Measurements from ENCODE around the gene RGS16.

The RGS16 gene

DNA sequence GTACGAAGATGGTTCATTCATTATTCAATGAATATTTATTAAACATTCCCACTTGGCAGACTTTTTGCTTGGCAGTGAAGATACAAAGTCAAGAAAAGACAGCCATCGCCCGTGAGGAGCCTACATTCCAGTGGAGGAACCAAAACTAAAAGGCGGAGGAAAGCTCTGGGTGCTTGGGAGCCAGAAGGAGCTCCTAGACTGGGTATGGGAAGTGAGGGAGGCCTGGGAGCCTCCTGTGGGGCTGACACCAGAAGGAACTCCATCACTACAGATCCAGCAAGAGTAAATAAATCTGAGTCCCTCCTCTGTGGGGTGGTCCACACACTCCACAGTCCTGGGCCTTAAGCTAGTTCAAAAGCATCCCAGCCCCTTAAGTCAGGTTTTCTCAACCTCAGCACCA lies 30.0 kb downstream of the RGS16 start:
- H3K4me3 ChIP-seq (ENCODE audit: low read depth, low read length): no peak overlapping the region
- in situ Hi-C loops (cut with HindIII; ENCODE audit: low sequenced_read_pairs): no loop called here
- DNase-seq (ENCODE audit: low read depth, low spot score): no peak
- TF ChIP-seq CTCF (IDR thresholded peaks at IDR 0.05; ENCODE audit: low read depth, low read length): no peak

DNA sequence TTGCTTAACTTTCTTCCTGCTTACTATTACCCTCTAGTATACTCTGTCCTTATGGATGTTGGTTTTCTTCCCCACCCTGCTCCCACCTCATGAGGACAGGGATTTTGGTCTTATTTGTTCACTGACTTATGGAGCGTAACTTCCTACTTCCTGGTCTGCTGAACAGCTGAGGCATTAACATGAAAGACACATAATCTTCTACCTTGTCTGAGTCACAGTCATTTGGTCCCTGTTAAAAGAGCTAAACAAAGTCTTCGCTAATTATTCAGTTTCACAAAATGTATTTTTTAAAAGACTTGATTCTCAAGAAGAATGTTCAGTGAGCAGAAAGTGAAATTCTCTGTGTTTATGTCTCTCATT lies 33.6 kb downstream of the RGS16 start:
- in situ Hi-C loops (cut with HindIII; ENCODE audit: low sequenced_read_pairs): no loop called here
- H3K4me3 ChIP-seq (ENCODE audit: low read depth, low read length): no peak overlapping the region
- TF ChIP-seq CTCF (IDR thresholded peaks at IDR 0.05; ENCODE audit: low read depth, low read length): no peak
- no peak for DNase-seq (ENCODE audit: low read depth, low spot score)

GRCh38 chr1:182569939-182570610 lies 34.1 kb downstream of the RGS16 start:
- TF ChIP-seq CTCF (IDR thresholded peaks at IDR 0.05; ENCODE audit: low read depth, low read length): no peak
- no peak for DNase-seq (ENCODE audit: low read depth, low spot score)
- in situ Hi-C loops (cut with HindIII; ENCODE audit: low sequenced_read_pairs): no loop called here
- no peak overlapping the region for H3K4me3 ChIP-seq (ENCODE audit: low read depth, low read length)

DNA sequence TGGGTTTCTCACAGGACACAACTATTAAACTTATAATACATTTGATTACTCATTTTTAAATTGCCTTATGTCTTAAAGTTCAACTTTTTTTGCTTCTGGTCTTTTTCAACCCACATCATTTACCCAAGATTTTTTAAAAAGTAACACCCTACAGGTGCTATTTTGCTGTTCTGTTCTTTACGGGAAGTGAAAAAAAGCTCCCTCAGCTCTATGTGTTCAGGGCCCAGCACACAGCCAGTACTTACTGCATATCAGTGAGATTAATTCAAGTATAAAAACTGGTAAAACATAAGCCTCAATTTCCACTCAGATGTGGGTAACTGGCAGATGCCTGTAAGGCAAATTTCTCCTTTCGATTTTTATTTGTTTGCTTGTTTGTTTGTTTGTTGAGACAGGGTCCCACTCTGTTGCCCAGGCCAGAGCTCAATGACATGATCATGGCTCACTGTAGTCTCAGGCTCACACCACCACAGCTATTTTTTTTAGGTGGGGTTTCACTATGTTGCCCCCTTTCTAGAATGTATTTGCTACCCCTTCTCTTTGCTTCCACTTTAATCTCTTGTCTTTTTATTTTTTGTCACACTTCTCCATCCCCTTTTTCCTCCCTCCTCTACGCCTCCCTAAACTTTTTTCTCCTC lies 35.4 kb downstream of the RGS16 start:
- DNase-seq (ENCODE audit: low read depth, low spot score): no peak
- in situ Hi-C loops (cut with HindIII; ENCODE audit: low sequenced_read_pairs): no loop called here
- TF ChIP-seq CTCF (IDR thresholded peaks at IDR 0.05; ENCODE audit: low read depth, low read length): no peak
- no peak overlapping the region for H3K4me3 ChIP-seq (ENCODE audit: low read depth, low read length)

GRCh38 chr1:182567629-182568028 lies 36.6 kb downstream of the RGS16 start:
- TF ChIP-seq CTCF (IDR thresholded peaks at IDR 0.05; ENCODE audit: low read depth, low read length): no peak
- in situ Hi-C loops (cut with HindIII; ENCODE audit: low sequenced_read_pairs): no loop called here
- DNase-seq (ENCODE audit: low read depth, low spot score): no peak
- no peak overlapping the region for H3K4me3 ChIP-seq (ENCODE audit: low read depth, low read length)

GRCh38 chr1:182565537-182565936 lies 38.7 kb downstream of the RGS16 start:
- no peak overlapping the region for H3K4me3 ChIP-seq (ENCODE audit: low read depth, low read length)
- TF ChIP-seq CTCF (IDR thresholded peaks at IDR 0.05; ENCODE audit: low read depth, low read length): no peak
- no peak for DNase-seq (ENCODE audit: low read depth, low spot score)
- in situ Hi-C loops (cut with HindIII; ENCODE audit: low sequenced_read_pairs): no loop called here
